Astrocyte (in vitro differentiated cells and primary cell): ENCODE data around the gene AFF3.

Experiments used
- CTCF ChIP-seq: IDR thresholded peaks from 2 replicates; pipeline ENCODE4 v1.5.1; 2011; ENCODE audit warnings: low read depth, mild to moderate bottlenecking, inconsistent platforms, low read length, moderate library complexity; ENCODE audit not compliant: insufficient read depth
- EZH2 ChIP-seq: IDR thresholded peaks from 2 replicates; pipeline ENCODE4 v1.6.1; 2012; ENCODE audit warnings: mild to moderate bottlenecking, low read length, inconsistent platforms; ENCODE audit not compliant: insufficient read depth

- TF ChIP-seq CTCF (no peak), EZH2 (no peak)
These were observed 333.0 kb downstream of the AFF3 start for GRCh38 chr2:99809259-99809900.
